Measurements from ENCODE around the gene GAD1. TPM values are rescaled to one million over a fixed set of nuclear protein-coding genes. Genes with fewer than 3 reads are reported as not detected.
A peak's percentile ranks its signal among the peaks of the same experiment; 100 is the strongest.

The GAD1 gene
- total RNA-seq: not detected
- long read RNA-seq: 0 reads

DNA sequence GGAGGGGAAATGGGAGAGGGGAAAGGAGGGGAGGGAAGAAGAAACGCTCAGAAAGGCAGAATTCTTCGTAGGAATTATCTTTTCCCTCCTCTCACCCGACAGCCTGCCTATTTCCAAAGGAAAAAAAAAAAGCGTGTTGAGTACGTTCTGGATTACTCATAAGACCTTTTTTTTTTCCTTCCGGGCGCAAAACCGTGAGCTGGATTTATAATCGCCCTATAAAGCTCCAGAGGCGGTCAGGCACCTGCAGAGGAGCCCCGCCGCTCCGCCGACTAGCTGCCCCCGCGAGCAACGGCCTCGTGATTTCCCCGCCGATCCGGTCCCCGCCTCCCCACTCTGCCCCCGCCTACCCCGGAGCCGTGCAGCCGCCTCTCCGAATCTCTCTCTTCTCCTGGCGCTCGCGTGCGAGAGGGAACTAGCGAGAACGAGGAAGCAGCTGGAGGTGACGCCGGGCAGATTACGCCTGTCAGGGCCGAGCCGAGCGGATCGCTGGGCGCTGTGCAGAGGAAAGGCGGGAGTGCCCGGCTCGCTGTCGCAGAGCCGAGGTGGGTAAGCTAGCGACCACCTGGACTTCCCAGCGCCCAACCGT is at the start of gene GAD1:
Gene GAD1 (plus strand): TSS at position 384 of the 589 bp plus-strand sequence. CDS start 1,705 bp downstream, outside the sequence.
- Histone ChIP-seq H3K4me1 (peaks cover 72% of the 10 kb centered on the region), H3K27ac (no peak within 1 kb of the TSS), H3K4me3 (peak within 1 kb of the TSS; percentile 47), H3K27me3 (ENCODE audit: low read depth) (peaks cover 88% of the 10 kb centered on the region), H3K9me3 (no peaks in the 10 kb centered on the region), H3K36me3 (no peaks in the 10 kb centered on the region)
- intact Hi-C loops (cut with DNase I): loop anchor here (10.0 kb wide), 1 partner anchor 332 kb away; no protein-coding TSS in a partner anchor
- peak; percentile 70 for DNase-seq
- TF ChIP-seq, protein P1, sequence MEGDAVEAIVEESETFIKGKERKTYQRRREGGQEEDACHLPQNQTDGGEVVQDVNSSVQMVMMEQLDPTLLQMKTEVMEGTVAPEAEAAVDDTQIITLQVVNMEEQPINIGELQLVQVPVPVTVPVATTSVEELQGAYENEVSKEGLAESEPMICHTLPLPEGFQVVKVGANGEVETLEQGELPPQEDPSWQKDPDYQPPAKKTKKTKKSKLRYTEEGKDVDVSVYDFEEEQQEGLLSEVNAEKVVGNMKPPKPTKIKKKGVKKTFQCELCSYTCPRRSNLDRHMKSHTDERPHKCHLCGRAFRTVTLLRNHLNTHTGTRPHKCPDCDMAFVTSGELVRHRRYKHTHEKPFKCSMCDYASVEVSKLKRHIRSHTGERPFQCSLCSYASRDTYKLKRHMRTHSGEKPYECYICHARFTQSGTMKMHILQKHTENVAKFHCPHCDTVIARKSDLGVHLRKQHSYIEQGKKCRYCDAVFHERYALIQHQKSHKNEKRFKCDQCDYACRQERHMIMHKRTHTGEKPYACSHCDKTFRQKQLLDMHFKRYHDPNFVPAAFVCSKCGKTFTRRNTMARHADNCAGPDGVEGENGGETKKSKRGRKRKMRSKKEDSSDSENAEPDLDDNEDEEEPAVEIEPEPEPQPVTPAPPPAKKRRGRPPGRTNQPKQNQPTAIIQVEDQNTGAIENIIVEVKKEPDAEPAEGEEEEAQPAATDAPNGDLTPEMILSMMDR (IDR thresholded peaks at IDR 0.05): no peak
- ATAC-seq: peak; percentile 63 to 81

DNA sequence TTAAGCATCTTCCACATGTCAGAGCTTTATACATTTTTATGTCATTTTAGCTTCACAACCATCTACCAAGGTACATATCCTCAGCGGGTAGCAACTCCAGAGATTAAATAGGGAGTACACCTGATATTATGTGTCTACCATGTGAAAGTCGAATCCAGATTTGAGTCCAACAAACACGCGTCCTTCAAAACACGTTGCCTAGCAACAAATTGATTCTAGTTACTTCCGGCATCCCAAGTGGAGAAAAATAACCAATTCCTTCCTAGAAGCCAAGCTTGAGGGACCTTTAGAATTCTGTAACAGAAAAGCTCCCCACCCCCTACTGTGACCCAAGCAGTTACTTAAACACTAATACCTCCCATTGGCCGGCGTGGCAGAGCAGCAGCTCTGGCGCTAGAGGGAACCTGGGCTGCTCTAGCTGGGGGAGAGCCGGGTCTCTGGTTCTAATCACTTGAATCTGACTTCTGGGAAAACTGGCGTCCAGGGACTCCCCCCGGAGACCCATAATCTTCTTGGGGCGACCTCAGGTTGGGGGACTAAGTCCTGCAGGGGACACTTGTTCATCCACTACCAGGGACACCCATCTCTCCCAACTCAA is 46.6 kb upstream of the GAD1 start, which contains the start of gene ERICH2:
Gene ERICH2 (plus strand): TSS at position 371 of the 598 bp plus-strand sequence. CDS start 304 bp downstream, outside the sequence.
- Histone ChIP-seq H3K9me3 (no peaks in the 10 kb centered on the region), H3K36me3 (no peaks in the 10 kb centered on the region), H3K27me3 (ENCODE audit: low read depth) (no peaks in the 10 kb centered on the region), H3K27ac (peak within 1 kb of the TSS; percentile 79), H3K4me3 (peak within 1 kb of the TSS; percentile 70), H3K4me1 (peaks cover 10% of the 10 kb centered on the region)
- intact Hi-C loops (cut with DNase I): no loop called here
- ATAC-seq (peak; percentile 83 to 85), DNase-seq (peak; percentile 70)
- TF ChIP-seq, protein P1 (IDR thresholded peaks at IDR 0.05): peak; percentile 26

GRCh38 chr2:170770606-170771420 is 45.9 kb upstream of the GAD1 start:
- peaks cover 3% of the 10 kb centered on the region for H3K4me1 ChIP-seq
- H3K27me3 ChIP-seq (ENCODE audit: low read depth): no peaks in the 10 kb centered on the region
- H3K4me3 ChIP-seq: peak overlapping the region; percentile 70
- intact Hi-C loops (cut with DNase I): no loop called here
- ATAC-seq (peak; percentile 95 to 97), DNase-seq (peak; percentile 87)
- no peaks in the 10 kb centered on the region for H3K9me3 ChIP-seq
- H3K36me3 ChIP-seq: no peaks in the 10 kb centered on the region
- TF ChIP-seq, protein P1 (IDR thresholded peaks at IDR 0.05): no peak
- H3K27ac ChIP-seq: peak overlapping the region; percentile 79

DNA sequence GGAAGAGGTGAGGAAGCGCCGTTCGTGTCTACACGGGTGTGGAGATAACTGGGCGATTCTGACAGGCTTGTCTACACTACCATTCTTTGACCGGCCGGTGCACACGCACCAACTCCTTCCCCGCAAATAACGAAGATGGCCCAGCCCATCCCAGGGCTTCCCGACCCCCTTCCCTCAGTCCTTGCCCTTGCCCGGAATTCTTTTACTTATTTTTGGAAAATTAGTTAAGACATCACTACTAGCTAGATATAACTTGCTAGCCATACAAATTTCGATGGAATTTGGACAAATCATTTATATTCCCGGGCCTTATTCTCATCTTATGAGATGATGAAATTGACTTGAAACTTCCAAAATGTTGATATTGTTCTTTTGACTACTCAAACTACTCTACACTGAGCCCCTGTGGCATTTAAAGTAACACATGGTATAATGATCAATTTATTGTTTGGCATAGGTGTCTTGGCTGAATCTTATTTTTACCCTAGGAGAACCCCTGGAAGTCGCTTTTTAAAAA is 45.2 kb upstream of the GAD1 start:
- Histone ChIP-seq H3K36me3 (no peaks in the 10 kb centered on the region), H3K4me3 (peak overlapping the region; percentile 70), H3K27me3 (ENCODE audit: low read depth) (no peaks in the 10 kb centered on the region), H3K27ac (peak overlapping the region; percentile 79), H3K4me1 (no peaks in the 10 kb centered on the region), H3K9me3 (no peaks in the 10 kb centered on the region)
- ATAC-seq (no peak), DNase-seq (no peak)
- TF ChIP-seq, protein P1 (IDR thresholded peaks at IDR 0.05): no peak
- intact Hi-C loops (cut with DNase I): no loop called here

GRCh38 chr2:170772295-170772694 is 44.4 kb upstream of the GAD1 start:
- H3K4me3 ChIP-seq: peak overlapping the region; percentile 70
- H3K4me1 ChIP-seq: no peaks in the 10 kb centered on the region
- no peak for DNase-seq
- TF ChIP-seq, protein P1 (IDR thresholded peaks at IDR 0.05): no peak
- peak overlapping the region; percentile 4 for H3K27ac ChIP-seq
- ATAC-seq: no peak
- intact Hi-C loops (cut with DNase I): no loop called here
- H3K9me3 ChIP-seq: no peaks in the 10 kb centered on the region
- H3K36me3 ChIP-seq: no peaks in the 10 kb centered on the region
- H3K27me3 ChIP-seq (ENCODE audit: low read depth): no peaks in the 10 kb centered on the region
